GM19035 (cell line): ENCODE data around the gene FHDC1.

Source experiments
- ATAC-seq: cut with Tn5 transposase; IDR thresholded peaks from one replicate; pipeline ENCODE4 v1.9.1; 2021; ENCODE audit not compliant: unreplicated experiment

The FHDC1 gene

DNA sequence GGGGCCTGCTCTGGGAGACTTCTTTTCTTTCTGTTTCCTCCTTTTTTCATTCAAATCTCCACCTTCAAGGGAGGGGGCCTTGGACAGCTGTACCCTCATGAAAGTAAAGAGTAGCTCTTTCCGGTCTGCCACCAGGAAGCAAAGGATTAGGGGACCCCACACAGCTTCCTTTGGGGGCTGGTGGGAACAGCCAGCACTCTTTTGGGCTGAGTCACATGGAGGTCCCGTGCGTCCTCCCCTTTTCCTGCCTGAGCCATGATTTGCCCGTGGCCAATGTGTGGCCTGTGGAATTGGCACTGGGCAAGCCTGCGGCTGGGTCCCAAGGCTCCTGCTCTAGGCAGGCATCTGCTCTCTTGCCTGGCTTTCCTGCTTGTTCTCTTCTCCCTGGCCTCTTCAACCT lies 65.5 kb downstream of the FHDC1 start:
- ATAC-seq: no peak

DNA sequence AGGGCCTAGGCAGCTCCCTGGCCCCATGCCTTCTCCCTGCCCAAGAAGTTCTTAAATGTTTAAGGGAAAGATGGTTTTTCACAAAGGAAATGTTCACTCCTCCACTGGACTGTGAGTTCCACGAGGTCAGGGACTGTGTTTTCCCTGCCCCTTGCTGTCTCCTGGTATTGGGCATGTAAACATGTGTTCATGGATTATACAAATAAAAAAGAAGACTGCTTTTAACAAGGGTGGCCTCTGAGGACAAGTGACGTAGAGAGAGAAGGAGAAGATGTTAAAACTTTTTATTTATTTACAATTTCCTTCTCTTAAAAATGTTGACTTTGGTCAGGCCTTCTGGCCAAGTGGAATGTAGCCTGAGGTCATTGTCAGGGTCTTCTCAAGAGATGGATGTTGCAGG lies 66.0 kb downstream of the FHDC1 start:
- no peak for ATAC-seq

GRCh38 chr4:153004081-153004850 lies 68.1 kb downstream of the FHDC1 start:
- ATAC-seq: no peak

DNA sequence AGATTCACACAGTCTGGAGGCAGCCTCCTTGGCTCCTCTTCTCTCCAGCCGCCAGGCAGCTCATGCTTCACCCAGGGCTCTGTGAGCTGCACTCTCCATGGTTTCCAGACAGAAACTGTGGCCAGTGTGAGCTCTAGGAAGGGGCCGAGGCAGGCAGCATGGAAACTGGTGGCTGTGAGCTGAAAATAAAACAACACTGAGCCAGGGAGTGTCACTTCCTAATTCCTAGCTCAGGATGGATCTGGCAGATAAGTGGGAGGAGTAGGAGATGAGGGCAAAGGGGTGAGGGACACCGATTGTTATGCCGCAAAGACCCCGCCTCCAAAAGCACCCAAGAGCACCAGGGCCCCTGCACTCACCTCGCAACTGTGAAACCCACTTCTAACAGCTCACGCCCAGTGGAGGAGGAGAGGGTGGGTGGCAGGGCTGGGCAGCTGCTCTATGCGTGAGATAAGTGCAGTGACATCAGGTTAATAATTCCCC lies 69.8 kb downstream of the FHDC1 start:
- ATAC-seq: no peak

- ATAC-seq: peak; percentile 75
These were observed 72.6 kb downstream of the FHDC1 start for GRCh38 chr4:153008578-153009199.

GRCh38 chr4:153010146-153010545 lies 74.0 kb downstream of the FHDC1 start:
- ATAC-seq: no peak

GRCh38 chr4:153013202-153013977 lies 77.3 kb downstream of the FHDC1 start:
- no peak for ATAC-seq

GRCh38 chr4:153014460-153014859 lies 78.3 kb downstream of the FHDC1 start:
- no peak for ATAC-seq

- no peak for ATAC-seq
These were observed 80.5 kb downstream of the FHDC1 start for GRCh38 chr4:153016592-153016991.

DNA sequence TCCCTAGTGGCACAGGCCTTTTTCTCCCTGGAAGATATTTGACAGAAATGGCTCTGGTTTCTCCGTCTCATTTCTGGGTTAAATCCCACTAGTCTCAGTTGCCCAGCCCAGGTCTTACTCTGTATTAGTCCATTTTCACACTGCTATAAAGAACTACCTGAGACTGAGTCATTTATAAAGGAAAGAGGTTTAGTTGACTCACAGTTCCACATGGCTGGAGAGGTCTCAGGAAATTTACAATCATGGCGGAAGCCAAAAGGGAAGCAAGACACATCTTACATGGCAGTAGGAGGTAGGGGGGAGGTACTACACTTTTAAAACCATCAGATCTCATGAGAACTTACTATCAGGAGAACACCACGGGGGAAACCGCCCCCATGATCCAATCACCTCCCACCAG lies 81.9 kb downstream of the FHDC1 start:
- no peak for ATAC-seq

DNA sequence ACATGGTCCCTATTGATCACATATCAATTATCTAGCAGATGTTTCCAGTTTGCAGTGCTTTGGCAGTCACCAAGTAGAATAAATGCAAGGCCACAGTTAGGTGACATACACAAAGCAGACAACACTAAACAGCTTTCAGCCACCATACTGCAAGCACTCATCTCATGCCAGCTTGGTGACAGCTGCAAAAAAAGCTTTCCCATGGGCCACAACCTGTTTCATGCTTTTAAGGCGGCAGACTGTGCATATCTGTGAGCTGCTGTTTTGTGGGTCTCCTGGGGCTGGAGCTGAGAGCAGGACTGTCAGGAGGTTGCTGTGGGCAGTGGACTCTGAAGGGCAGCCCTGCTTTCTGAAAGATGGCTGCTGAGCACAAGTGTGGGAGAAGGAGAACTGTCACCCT lies 82.6 kb downstream of the FHDC1 start:
- no peak for ATAC-seq

- ATAC-seq: no peak
These were observed 83.8 kb downstream of the FHDC1 start for GRCh38 chr4:153019906-153020305.

DNA sequence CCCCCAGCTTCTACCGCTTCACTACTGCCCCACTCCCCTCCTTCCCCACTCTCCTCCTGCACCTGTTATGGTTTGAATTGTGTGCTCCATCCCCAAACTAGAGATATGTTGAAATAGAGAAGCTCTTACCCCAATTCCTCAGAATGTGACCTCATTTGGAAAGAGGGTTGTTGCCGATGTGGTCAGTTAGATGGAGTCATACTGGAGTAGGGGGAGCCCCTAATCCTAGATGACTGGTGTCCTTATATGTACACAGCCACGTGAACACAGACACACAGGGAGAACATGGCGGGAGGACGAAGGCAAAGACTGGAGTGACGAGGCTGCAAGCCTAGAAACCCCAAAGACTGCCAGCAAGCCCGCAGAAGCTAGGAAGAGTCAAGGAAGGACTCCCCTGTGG lies 84.3 kb downstream of the FHDC1 start:
- ATAC-seq: no peak

DNA sequence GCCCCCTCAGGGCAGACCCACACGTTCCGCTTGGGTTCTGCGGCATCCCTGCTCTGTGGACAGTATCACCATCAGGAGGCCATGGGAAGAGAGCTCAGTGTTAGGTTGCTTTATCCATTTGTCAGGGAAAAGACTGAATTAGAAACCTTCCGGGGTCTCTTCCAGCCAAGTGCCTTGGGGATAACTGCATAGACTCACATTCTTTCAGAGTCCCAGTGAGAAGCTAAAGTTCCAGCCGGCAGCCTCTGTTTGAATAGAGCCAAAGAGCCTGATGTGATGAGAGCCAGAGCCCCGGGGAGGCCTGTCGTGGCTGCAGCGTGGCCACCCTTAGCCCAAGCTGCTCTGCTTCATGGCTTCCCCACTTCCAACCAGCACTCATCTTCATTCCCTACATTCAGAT lies 85.2 kb downstream of the FHDC1 start:
- no peak for ATAC-seq

DNA sequence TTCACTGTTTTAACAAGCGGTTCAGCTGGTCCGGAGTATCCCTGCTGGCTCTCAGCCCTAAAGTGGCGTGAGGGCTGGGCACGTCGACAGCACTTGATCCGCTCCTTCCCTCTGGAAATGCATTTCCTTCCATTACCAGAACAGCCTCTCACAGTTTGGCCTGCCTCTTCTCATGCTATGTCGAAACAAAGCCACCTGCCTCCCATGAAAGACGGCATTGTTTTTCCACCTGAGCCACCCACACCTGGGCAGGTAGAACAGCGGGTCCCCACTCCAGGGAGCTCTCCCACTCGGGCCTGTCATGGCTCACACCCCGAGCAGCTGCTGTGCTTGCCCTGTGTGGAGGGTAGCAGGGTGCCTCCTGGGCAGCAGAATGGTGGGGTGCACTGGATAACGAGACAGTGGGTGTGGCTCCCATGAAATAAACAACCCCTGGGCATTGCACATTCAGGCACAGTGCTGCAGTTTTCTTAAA lies 86.2 kb downstream of the FHDC1 start:
- ATAC-seq: no peak

DNA sequence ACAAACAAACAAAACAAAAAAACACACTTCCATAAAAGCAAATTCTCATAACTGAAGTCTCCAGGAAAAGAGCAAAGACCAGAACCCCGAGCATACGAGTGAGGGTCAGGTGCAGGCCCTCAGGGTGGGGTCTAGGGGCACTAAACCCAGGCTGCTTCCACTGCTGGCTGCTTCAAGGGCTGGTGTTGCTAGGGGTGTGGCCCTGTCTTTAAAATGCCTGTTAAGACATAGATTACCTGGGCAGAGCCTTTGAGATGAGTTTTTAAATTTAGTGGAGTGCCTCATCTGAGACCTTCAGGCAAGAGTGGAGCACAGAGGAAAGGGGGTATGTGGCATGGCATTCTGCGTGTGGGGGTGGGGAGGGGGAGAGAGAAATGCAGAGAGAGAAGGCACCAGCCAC lies 87.0 kb downstream of the FHDC1 start:
- ATAC-seq: no peak

- no peak for ATAC-seq
These were observed 87.7 kb downstream of the FHDC1 start for GRCh38 chr4:153023692-153024394.

DNA sequence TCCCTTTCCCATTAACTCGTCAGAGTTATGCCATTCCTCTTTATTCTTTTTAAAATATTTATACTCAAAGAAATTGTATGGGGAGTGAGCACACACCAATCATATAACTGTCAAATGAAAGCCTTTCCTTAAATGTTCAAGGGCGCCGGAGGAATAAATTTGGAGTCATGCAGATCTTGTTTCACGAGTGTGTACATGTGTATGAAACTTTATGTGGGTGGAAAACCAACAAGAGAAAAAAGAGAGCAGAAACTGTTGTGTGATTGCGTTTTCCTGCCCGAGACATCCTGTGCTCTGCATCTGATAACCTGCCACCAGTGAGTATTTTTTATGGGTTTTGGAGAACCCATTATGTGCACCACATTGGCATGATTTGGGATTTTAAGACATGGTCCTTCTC lies 88.3 kb downstream of the FHDC1 start:
- ATAC-seq: no peak

GRCh38 chr4:153025406-153025805 lies 89.3 kb downstream of the FHDC1 start:
- no peak for ATAC-seq

GRCh38 chr4:153026591-153027346 lies 90.6 kb downstream of the FHDC1 start:
- ATAC-seq: no peak
